Activated CD4-positive, alpha-beta T cell treated with anti-CD3 and anti-CD28 coated beads for 48 hours (primary cell): ENCODE data around the gene LYST.

Source experiments
- DNase-seq: peaks from one replicate; pipeline ENCODE4 v3.0.0-alpha.2; 2020

LYST gene

GRCh38 chr1:235883261-235883927 lies 16.7 kb upstream of the LYST start:
- DNase-seq, result peak; percentile 41

GRCh38 chr1:235882816-235883215 lies 16.1 kb upstream of the LYST start:
- DNase-seq, result no peak

GRCh38 chr1:235881930-235882700 lies 15.4 kb upstream of the LYST start:
- DNase-seq, result no peak

- DNase-seq, result no peak
Measured at GRCh38 chr1:235878082-235878811, 11.5 kb upstream of the LYST start.

- DNase-seq, result no peak
Measured at GRCh38 chr1:235876402-235876841, 9.7 kb upstream of the LYST start.

GRCh38 chr1:235875036-235875597 lies 8.4 kb upstream of the LYST start:
- no peak for DNase-seq

GRCh38 chr1:235874261-235874660 lies 7.6 kb upstream of the LYST start:
- DNase-seq, result no peak

- DNase-seq, result no peak
Measured at GRCh38 chr1:235873571-235873970, 6.9 kb upstream of the LYST start.

GRCh38 chr1:235873045-235873444 lies 6.3 kb upstream of the LYST start:
- DNase-seq, result peak; percentile 56

GRCh38 chr1:235872270-235872669 lies 5.6 kb upstream of the LYST start:
- no peak for DNase-seq

- DNase-seq, result peak; percentile 41
Measured at GRCh38 chr1:235867903-235868469, 1.3 kb upstream of the LYST start.

GRCh38 chr1:235866913-235867845 lies 473 bp upstream of the LYST start:
- DNase-seq, result peak; percentile 98

- DNase-seq, result no peak
Measured at GRCh38 chr1:235865565-235866204, 1.0 kb downstream of the LYST start.

GRCh38 chr1:235864931-235865525 lies 1.7 kb downstream of the LYST start:
- no peak for DNase-seq

- DNase-seq, result no peak
Measured at GRCh38 chr1:235864469-235864868, 2.2 kb downstream of the LYST start.

- DNase-seq, result no peak
Measured at GRCh38 chr1:235863699-235864093, 3.0 kb downstream of the LYST start.

- DNase-seq, result no peak
Measured at GRCh38 chr1:235861857-235862256, 4.8 kb downstream of the LYST start.

GRCh38 chr1:235860829-235861228 lies 5.9 kb downstream of the LYST start:
- no peak for DNase-seq

GRCh38 chr1:235859789-235860188 lies 6.9 kb downstream of the LYST start:
- DNase-seq, result no peak

- DNase-seq, result no peak
Measured at GRCh38 chr1:235858766-235859165, 7.9 kb downstream of the LYST start.

- DNase-seq, result no peak
Measured at GRCh38 chr1:235857756-235858155, 8.9 kb downstream of the LYST start.
